Neural cell (in vitro differentiated cells): ENCODE measurements around the gene PHF21B. TPM values are rescaled to one million over a fixed set of nuclear protein-coding genes. Genes with fewer than 3 reads are reported as not detected.

Experiments used
- H2AFZ ChIP-seq: fragments of 200-600, 300-800 bp; sonication (generic), shearing (Covaris generic); 2 replicates; pipeline ENCODE4 v1.6.0; 2014; ENCODE audit warnings: low read depth, mild to moderate bottlenecking, antibody characterized with exemption, low read length, moderate library complexity
- H3F3A ChIP-seq: fragments of 200-600 bp; shearing (Covaris generic); 2 replicates; pipeline ENCODE4 v1.6.1; 2016; ENCODE audit warnings: mild to moderate bottlenecking, moderate library complexity, mixed read lengths, antibody characterized with exemption, low read length; ENCODE audit not compliant: insufficient read depth, poor library complexity, severe bottlenecking
- H3K27ac ChIP-seq: fragments of 200-600, 300-800 bp; sonication (generic), shearing (Covaris generic); 2 replicates; pipeline ENCODE4 v1.5.1; 2014; ENCODE audit warnings: mild to moderate bottlenecking, low read length, moderate library complexity
- H3K27me3 ChIP-seq: fragments of 300-800, 200-600 bp; sonication (generic), shearing (Covaris generic); 2 replicates; pipeline ENCODE4 v1.6.0; 2014; ENCODE audit warnings: mild to moderate bottlenecking, low read depth, low read length, moderate library complexity; ENCODE audit not compliant: insufficient read depth
- H3K36me3 ChIP-seq: fragments of 300-800, 200-600 bp; sonication (generic), shearing (Covaris generic); 2 replicates; pipeline ENCODE4 v1.5.1; 2014; ENCODE audit warnings: mild to moderate bottlenecking, antibody characterized with exemption, low read length, moderate library complexity; ENCODE audit not compliant: insufficient read depth
- H3K4me2 ChIP-seq: fragments of 300-800, 200-600 bp; sonication (generic), shearing (Covaris generic); 2 replicates; pipeline ENCODE4 v1.6.0; 2014; ENCODE audit warnings: mild to moderate bottlenecking, low read length
- H3K4me3 ChIP-seq: fragments of 300-800, 200-600 bp; sonication (generic), shearing (Covaris generic); 2 replicates; pipeline ENCODE4 v1.5.1; 2014; ENCODE audit warnings: mild to moderate bottlenecking, low read length, moderate library complexity
- H3K79me2 ChIP-seq: fragments of 200-600 bp; shearing (Covaris generic); replicated peaks from 2 replicates; pipeline ENCODE4 v1.6.0; 2014; ENCODE audit warnings: mild to moderate bottlenecking, low read length, moderate library complexity; ENCODE audit not compliant: insufficient read depth
- H3K9ac ChIP-seq: fragments of 300-800, 200-600 bp; sonication (generic), shearing (Covaris generic); 2 replicates; pipeline ENCODE4 v1.6.1; 2016; ENCODE audit warnings: mild to moderate bottlenecking, low read length, mixed read lengths
- H3K9me2 ChIP-seq: fragments of 200-600 bp; shearing (Covaris generic); 2 replicates; pipeline ENCODE4 v1.6.1; 2016; ENCODE audit warnings: mild to moderate bottlenecking, low read length, mixed read lengths; ENCODE audit not compliant: insufficient read depth
- H3K9me3 ChIP-seq: fragments of 200-600, 300-800 bp; sonication (generic), shearing (Covaris generic); 2 replicates; pipeline ENCODE4 v1.6.1; 2016; ENCODE audit warnings: mild to moderate bottlenecking, mixed run types, low read length, moderate library complexity, mixed read lengths
- H4K20me1 ChIP-seq: fragments of 200-600 bp; shearing (Covaris generic); 2 replicates; pipeline ENCODE4 v1.6.1; 2016; ENCODE audit warnings: mild to moderate bottlenecking, mixed run types; ENCODE audit not compliant: insufficient read depth
- EP300 ChIP-seq: fragments of 450-650 bp; conservative IDR thresholded peaks from 2 replicates; pipeline ENCODE4 v1.6.1; 2014; ENCODE audit warnings: antibody characterized with exemption, mild to moderate bottlenecking, moderate library complexity; ENCODE audit not compliant: poor library complexity, severe bottlenecking
- EZH2 ChIP-seq: fragments of 200-600, 300-800 bp; shearing (Covaris generic), sonication (generic); IDR thresholded peaks from 2 replicates; pipeline ENCODE4 v1.6.1; 2014; ENCODE audit warnings: antibody characterized with exemption, low read length, borderline replicate concordance, mild to moderate bottlenecking; ENCODE audit not compliant: insufficient read depth, poor library complexity, severe bottlenecking
- MXI1 ChIP-seq: fragments of 450-650 bp; conservative IDR thresholded peaks from 2 replicates; pipeline ENCODE4 v1.6.1; 2014; ENCODE audit warnings: antibody characterized with exemption, mild to moderate bottlenecking; ENCODE audit not compliant: poor library complexity, severe bottlenecking
- POLR2AphosphoS5 ChIP-seq: IDR thresholded peaks from 2 replicates; pipeline ENCODE4 v1.6.1; 2012
- RAD21 ChIP-seq: fragments of 450-650 bp; conservative IDR thresholded peaks from 2 replicates; pipeline ENCODE4 v1.6.1; 2014; ENCODE audit warnings: antibody characterized with exemption, mild to moderate bottlenecking, moderate library complexity
- SMC3 ChIP-seq: fragments of 450-650 bp; conservative IDR thresholded peaks from 2 replicates; pipeline ENCODE4 v1.6.1; 2014; ENCODE audit warnings: antibody characterized with exemption, mild to moderate bottlenecking, moderate library complexity; ENCODE audit not compliant: poor library complexity
- TAF1 ChIP-seq: IDR thresholded peaks from 2 replicates; pipeline ENCODE4 v1.6.1; 2012; ENCODE audit warnings: low read depth
- polyA plus RNA-seq: library from polyadenylated mRNA; depleted of rRNA; stranded (reverse); fragments of >200 nt; gene quantifications from 2 replicates; pipeline ENCODE4 v1.2.3, GENCODE V29; 2014
- TF ChIP-seq, protein P1 (sequence below): fragments of 450-650 bp; IDR thresholded peaks from 2 replicates; pipeline ENCODE4 v1.5.1; 2014; ENCODE audit warnings: antibody characterized with exemption, mild to moderate bottlenecking, moderate library complexity; ENCODE audit not compliant: poor library complexity, severe bottlenecking

PHF21B gene
- polyA plus RNA-seq, 1 donor from 2014 or later = 49.5 TPM

DNA sequence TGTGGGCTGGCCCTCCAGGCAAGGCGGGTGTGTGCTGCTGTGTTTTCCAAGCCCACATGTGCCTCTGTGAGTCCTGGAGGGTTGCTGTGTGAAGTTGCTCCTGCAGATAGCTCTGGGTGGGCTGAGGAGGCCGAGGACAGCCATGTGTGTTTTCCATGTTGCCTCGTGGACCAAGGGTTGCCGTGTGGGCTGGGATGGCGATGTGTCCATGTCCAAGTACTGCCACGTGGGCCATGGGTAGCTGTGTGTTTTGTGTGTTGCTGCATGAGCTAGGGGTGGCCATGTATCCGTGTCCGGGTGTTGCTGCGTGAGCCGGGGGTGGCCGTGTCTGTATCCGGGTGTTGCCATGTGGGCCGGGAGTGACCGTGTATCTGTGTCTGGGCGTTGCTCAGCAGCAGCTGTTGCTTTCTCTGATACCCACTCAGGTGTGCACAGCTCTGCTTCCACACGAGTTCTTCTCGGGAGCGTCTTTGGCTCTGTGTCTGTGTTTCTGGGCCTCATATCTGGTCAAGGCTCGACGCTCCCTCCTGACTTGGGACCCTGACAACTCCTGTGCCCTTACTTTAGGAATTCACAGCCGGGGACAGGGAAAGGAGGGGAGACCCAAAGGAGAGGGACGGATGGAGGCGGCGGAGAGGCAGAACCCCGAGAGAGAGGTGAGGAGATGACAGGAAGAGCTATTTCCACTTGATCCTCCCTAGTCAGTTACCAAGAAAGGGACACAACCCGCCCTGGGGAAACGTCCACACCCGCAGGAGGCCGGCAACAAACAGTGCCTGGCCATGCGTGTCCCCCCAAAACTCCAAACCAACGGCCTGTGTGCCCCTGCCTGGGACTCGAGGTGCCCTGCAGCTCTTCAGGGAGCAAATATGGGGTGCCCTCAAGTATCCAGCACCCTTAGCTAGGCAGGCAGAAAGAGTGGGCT, 83.1 kb downstream of the PHF21B start:
- Histone ChIP-seq H3F3A (no peaks in the 10 kb centered on the region), H3K36me3 (no peaks in the 10 kb centered on the region), H4K20me1 (no peaks in the 10 kb centered on the region), H3K4me2 (no peak overlapping the region), H3K9me3 (peaks cover 3% of the 10 kb centered on the region), H3K27ac (peak overlapping the region; percentile 16), H3K9me2 (no peaks in the 10 kb centered on the region), H3K4me3 (no peak overlapping the region), H3K27me3 (no peaks in the 10 kb centered on the region), H2AFZ (no peak overlapping the region), H3K79me2 (peaks cover 37% of the 10 kb centered on the region), H3K9ac (no peak overlapping the region)
- TF ChIP-seq RAD21 (no peak), TAF1 (no peak), SMC3 (no peak), POLR2AphosphoS5 (no peak), EP300 (no peak)
- TF ChIP-seq, protein P1, sequence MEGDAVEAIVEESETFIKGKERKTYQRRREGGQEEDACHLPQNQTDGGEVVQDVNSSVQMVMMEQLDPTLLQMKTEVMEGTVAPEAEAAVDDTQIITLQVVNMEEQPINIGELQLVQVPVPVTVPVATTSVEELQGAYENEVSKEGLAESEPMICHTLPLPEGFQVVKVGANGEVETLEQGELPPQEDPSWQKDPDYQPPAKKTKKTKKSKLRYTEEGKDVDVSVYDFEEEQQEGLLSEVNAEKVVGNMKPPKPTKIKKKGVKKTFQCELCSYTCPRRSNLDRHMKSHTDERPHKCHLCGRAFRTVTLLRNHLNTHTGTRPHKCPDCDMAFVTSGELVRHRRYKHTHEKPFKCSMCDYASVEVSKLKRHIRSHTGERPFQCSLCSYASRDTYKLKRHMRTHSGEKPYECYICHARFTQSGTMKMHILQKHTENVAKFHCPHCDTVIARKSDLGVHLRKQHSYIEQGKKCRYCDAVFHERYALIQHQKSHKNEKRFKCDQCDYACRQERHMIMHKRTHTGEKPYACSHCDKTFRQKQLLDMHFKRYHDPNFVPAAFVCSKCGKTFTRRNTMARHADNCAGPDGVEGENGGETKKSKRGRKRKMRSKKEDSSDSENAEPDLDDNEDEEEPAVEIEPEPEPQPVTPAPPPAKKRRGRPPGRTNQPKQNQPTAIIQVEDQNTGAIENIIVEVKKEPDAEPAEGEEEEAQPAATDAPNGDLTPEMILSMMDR = no peak

DNA sequence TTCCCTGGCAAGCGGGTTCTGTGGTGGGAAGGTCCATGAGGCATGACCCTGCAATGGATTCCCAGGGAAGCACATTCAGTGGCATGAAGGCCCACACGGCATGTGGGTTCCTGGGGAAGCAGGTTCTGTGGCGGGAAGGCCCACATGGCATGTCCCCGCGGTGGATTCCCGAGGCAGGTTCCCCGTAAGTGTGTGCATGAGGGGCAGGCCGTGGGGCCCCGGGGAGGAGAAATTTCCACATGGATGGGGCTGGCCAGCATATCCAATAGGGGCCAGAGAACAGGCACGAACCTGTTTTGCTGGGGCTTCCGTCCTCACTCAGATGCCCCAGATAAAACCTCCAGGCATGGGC, 83.7 kb downstream of the PHF21B start:
- Histone ChIP-seq H3K9me3 (peaks cover 3% of the 10 kb centered on the region), H3K36me3 (no peaks in the 10 kb centered on the region), H3K27ac (no peak overlapping the region), H3F3A (no peaks in the 10 kb centered on the region), H3K9ac (no peak overlapping the region), H3K79me2 (peaks cover 32% of the 10 kb centered on the region), H3K4me2 (no peak overlapping the region), H3K9me2 (no peaks in the 10 kb centered on the region), H4K20me1 (no peaks in the 10 kb centered on the region), H3K27me3 (no peaks in the 10 kb centered on the region), H2AFZ (no peak overlapping the region), H3K4me3 (no peak overlapping the region)
- no peak for TF ChIP-seq RAD21
- no peak for TF ChIP-seq SMC3
- TF ChIP-seq EZH2 = no peak
- TF ChIP-seq MXI1 = no peak
- TF ChIP-seq, protein P1 = no peak
- TF ChIP-seq POLR2AphosphoS5 = no peak
- TF ChIP-seq TAF1 = no peak
- no peak for TF ChIP-seq EP300
